RWPE1 (cell line): Measurements from ENCODE around the gene USH1C.

Source experiments
- CTCF ChIA-PET: fragments of 350-600 bp; sonication (Branson Sonifier 250); formaldehyde crosslinking; extraction: SDS; loops from one replicate; lab custom pipeline; 2021; lab: Yijun Ruan, JAX
- POLR2A ChIA-PET: fragments of 400-600 bp; formaldehyde crosslinking; extraction: SDS; loops from one replicate; lab custom pipeline; 2020; ENCODE audit warnings: antibody characterized with exemption; ENCODE audit not compliant: low non-redundant PET; lab: Yijun Ruan, JAX
- DNase-seq: peaks from one replicate; pipeline ENCODE4 v3.0.0; 2012; ENCODE audit warnings: low spot score
- H3K27ac ChIP-seq: fragments of 450-650 bp; 2 replicates; pipeline ENCODE4 v1.5.1; 2017
- CTCF ChIP-seq: fragments of 450-650 bp; conservative IDR thresholded peaks from 2 replicates; pipeline ENCODE4 v1.5.1; 2017; ENCODE audit warnings: low read depth, mild to moderate bottlenecking

Gene USH1C

GRCh38 chr11:17521106-17521900 is 22.9 kb downstream of the USH1C start:
- ChIA-PET CTCF (interaction anchor here (0.8 to 1.0 kb wide), 2 partner anchors 134 to 167 kb away, joined by 3 to 7 read pairs; no protein-coding TSS in a partner anchor), POLR2A (no interaction called here)
- no peak for TF ChIP-seq CTCF
- DNase-seq: no peak
- no peak overlapping the region for H3K27ac ChIP-seq

GRCh38 chr11:17519061-17519885 is 24.9 kb downstream of the USH1C start:
- ChIA-PET POLR2A (no interaction called here), CTCF (interaction anchor here (0.5 to 3.3 kb wide), 5 partner anchors 9 to 135 kb away, joined by 3 to 11 read pairs (median 4); partner anchors contain the start of gene KCNJ11)
- no peak for DNase-seq
- no peak overlapping the region for H3K27ac ChIP-seq
- TF ChIP-seq CTCF: no peak

- ChIA-PET CTCF (interaction anchor here (0.8 to 3.3 kb wide), 3 partner anchors 9 to 134 kb away, joined by 4 to 11 read pairs (median 4); partner anchors contain the start of gene KCNJ11), POLR2A (no interaction called here)
- no peak for DNase-seq
- TF ChIP-seq CTCF: no peak
- no peak overlapping the region for H3K27ac ChIP-seq
Observed at GRCh38 chr11:17518366-17518765, 25.9 kb downstream of the USH1C start.

- no peak for DNase-seq
Observed at GRCh38 chr11:17517186-17517585, 27.0 kb downstream of the USH1C start.

GRCh38 chr11:17516551-17517150 is 27.6 kb downstream of the USH1C start:
- DNase-seq: no peak
- ChIA-PET CTCF (no interaction called here), POLR2A (no interaction called here)
- TF ChIP-seq CTCF: no peak
- no peak overlapping the region for H3K27ac ChIP-seq

More at GRCh38 chr11:17517186-17517585, 27.0 kb downstream of the USH1C start:
- POLR2A ChIA-PET: no interaction called here
- CTCF ChIA-PET: interaction anchor here (3.3 kb wide), 1 partner anchor 11 kb away, joined by 11 read pairs; no protein-coding TSS in a partner anchor
- no peak for TF ChIP-seq CTCF
- no peak overlapping the region for H3K27ac ChIP-seq
